Measurements from ENCODE around the gene TOPORS. TPM values are rescaled to one million over a fixed set of nuclear protein-coding genes. Genes with fewer than 3 reads are reported as not detected.

Gene TOPORS
- total RNA-seq, 2 donors from 2014 or later, result 11.9 to 17.4 TPM

DNA sequence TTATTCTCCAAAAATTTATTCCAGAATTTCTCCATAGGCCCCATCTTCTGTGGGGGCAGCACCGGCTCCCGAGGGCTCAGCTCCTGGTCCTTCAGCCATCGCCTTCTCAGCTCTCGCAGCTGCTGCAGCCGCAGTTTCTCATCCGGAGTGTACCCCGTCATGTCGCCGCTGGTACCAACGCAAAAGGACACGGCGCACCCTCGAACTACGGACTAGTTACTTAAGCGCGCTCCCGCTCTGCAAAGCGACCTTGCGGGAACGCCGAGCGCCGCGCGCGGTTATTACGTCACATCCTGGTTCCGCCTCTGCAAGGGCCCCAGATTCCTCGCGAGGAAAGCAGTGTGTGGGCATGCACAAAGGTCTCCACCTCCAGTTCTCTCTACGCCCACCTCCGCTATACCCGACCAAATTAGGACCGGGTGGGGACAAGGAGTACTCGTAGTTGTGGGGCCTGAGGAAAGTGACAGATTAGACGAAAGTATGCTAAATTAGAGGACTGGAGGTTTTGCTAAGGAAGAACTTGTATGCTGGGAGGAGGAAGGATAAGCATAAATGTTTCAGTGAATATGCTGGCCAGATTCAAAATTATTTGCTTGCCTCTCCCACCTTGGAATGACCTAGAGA is 20.6 kb upstream of the TOPORS start, which contains the start of gene NDUFB6:
NDUFB6 (minus strand) TSS at position 260 of the 624 bp plus-strand sequence; CDS start at position 161, 99 bp downstream.
- Histone ChIP-seq H3K4me1 (peaks cover 9% of the 10 kb centered on the region), H3K27ac (peak within 1 kb of the TSS; percentile 97), H3K36me3 (no peaks in the 10 kb centered on the region), H3K27me3 (no peaks in the 10 kb centered on the region), H3K9me3 (no peaks in the 10 kb centered on the region), H3K4me3 (peak within 1 kb of the TSS; percentile 76), H3K9ac (ENCODE audit: low read depth in 2 of 2, low read length in 2 of 2) (peak within 1 kb of the TSS; percentile 76 to 98)
- TF ChIP-seq, protein P1, sequence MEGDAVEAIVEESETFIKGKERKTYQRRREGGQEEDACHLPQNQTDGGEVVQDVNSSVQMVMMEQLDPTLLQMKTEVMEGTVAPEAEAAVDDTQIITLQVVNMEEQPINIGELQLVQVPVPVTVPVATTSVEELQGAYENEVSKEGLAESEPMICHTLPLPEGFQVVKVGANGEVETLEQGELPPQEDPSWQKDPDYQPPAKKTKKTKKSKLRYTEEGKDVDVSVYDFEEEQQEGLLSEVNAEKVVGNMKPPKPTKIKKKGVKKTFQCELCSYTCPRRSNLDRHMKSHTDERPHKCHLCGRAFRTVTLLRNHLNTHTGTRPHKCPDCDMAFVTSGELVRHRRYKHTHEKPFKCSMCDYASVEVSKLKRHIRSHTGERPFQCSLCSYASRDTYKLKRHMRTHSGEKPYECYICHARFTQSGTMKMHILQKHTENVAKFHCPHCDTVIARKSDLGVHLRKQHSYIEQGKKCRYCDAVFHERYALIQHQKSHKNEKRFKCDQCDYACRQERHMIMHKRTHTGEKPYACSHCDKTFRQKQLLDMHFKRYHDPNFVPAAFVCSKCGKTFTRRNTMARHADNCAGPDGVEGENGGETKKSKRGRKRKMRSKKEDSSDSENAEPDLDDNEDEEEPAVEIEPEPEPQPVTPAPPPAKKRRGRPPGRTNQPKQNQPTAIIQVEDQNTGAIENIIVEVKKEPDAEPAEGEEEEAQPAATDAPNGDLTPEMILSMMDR (IDR thresholded peaks at IDR 0.05), result no peak
- DNase-seq, result peak; percentile 97
- intact Hi-C loops (cut with DNase I), result loop anchor here (2.0 to 10.0 kb wide), 3 partner anchors 48 to 190 kb away; partner anchors contain the start of gene RIGI

DNA sequence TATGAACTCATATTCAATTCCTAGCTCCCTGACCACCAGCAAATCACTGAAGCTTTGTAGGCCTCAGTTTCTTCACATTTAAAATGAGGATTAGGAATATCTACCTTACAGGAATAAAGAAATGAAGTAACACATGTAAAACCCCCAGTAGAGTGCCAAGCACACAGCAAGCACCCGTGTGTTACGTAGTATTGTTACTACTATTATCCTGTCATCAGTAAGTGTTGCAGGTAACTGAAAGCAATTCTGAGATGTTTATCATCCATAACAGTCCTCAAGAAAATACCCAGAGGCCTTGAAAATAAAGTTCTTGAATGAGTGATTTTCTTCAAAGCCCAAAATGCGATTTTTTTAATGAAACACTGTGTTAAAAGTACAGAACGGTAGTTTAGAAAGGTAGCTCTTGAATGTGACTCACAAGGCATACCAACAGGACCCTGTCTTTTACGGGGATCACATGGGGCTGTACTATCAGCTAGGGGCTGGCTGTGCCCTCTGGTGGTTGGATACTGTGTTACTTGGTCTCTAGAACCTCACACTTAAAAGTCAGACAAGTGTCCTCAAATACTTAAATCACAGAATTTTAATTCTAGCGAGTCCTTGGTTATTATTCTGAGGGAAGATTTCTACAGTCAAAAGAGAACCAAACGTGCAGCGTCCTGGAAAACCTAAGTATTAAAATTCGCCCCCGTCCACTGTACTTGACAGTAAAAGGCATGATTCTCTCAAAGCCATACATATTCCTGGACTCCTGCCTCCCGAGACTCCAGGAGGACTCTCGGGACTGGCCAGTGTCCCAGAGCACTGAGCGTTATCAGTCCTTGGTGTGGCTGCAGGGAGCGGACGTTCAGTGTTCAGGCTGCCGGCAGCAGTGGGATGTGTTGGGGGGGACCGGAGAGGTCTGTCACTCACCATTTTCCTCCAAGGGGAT is 19.8 kb upstream of the TOPORS start:
- peak overlapping the region; percentile 76 to 98 for H3K9ac ChIP-seq (ENCODE audit: low read depth in 2 of 2, low read length in 2 of 2)
- no peaks in the 10 kb centered on the region for H3K27me3 ChIP-seq
- H3K4me3 ChIP-seq, result peak overlapping the region; percentile 76
- intact Hi-C loops (cut with DNase I), result loop anchor here (2.0 to 10.0 kb wide), 3 partner anchors 47 to 189 kb away; partner anchors contain the start of gene RIGI
- H3K27ac ChIP-seq, result peak overlapping the region; percentile 97
- TF ChIP-seq, protein P1 (IDR thresholded peaks at IDR 0.05), result peak; percentile 67
- no peaks in the 10 kb centered on the region for H3K36me3 ChIP-seq
- DNase-seq, result peak; percentile 80
- H3K9me3 ChIP-seq, result no peaks in the 10 kb centered on the region
- peaks cover 9% of the 10 kb centered on the region for H3K4me1 ChIP-seq

DNA sequence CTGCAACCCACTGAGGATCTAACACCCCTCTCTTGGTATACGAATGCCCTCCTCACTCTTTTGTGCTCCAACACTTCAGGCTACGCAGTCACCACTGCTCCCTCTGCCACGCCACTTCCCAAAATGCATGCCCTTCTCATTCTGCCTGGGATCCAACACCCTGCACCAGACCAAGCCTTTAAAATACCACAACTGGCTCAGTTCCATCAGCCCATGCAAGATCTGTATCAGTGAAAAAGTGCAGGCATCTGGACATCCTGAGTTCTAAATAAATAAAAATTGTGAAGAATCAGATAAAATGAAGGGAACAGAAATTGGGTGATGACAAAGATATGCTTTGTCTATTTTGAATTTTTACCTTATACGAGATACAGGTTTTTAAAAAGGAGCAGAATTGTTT is 17.9 kb upstream of the TOPORS start:
- no peaks in the 10 kb centered on the region for H3K9me3 ChIP-seq
- intact Hi-C loops (cut with DNase I), result loop anchor here (5.0 to 10.0 kb wide), 2 partner anchors 45 to 138 kb away; partner anchors contain the start of gene RIGI
- no peak overlapping the region for H3K4me3 ChIP-seq
- H3K9ac ChIP-seq (ENCODE audit: low read depth in 2 of 2, low read length in 2 of 2), result no peak overlapping the region
- DNase-seq, result no peak
- no peaks in the 10 kb centered on the region for H3K27me3 ChIP-seq
- TF ChIP-seq, protein P1 (IDR thresholded peaks at IDR 0.05), result no peak
- peaks cover 9% of the 10 kb centered on the region for H3K4me1 ChIP-seq
- H3K27ac ChIP-seq, result no peak overlapping the region
- H3K36me3 ChIP-seq, result no peaks in the 10 kb centered on the region

DNA sequence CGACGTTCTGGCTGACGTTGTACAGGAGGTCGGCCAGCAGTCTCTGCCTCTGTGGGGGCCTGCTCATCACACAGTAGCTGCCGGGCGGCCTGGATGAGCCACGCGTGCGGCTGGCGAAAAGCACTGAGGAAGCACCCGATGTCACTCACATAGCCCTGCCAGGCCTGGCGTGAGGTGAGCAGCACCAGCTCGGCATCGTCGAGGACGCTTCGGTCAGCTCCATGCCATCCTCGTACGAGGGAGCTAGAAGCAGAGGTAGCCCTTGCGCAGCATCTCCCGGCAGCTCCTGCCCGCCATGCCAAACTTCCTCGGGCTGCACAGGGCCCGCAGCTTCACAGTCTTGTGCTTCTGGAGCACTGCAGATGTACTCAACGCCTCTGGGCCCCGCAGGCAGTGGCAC is 14.4 kb upstream of the TOPORS start:
- intact Hi-C loops (cut with DNase I), result no loop called here
- Histone ChIP-seq H3K9ac (ENCODE audit: low read depth in 2 of 2, low read length in 2 of 2) (no peak overlapping the region), H3K36me3 (no peaks in the 10 kb centered on the region), H3K4me1 (peaks cover 4% of the 10 kb centered on the region), H3K27me3 (no peaks in the 10 kb centered on the region), H3K4me3 (no peak overlapping the region), H3K9me3 (no peaks in the 10 kb centered on the region), H3K27ac (no peak overlapping the region)
- TF ChIP-seq, protein P1 (IDR thresholded peaks at IDR 0.05), result no peak
- no peak for DNase-seq

DNA sequence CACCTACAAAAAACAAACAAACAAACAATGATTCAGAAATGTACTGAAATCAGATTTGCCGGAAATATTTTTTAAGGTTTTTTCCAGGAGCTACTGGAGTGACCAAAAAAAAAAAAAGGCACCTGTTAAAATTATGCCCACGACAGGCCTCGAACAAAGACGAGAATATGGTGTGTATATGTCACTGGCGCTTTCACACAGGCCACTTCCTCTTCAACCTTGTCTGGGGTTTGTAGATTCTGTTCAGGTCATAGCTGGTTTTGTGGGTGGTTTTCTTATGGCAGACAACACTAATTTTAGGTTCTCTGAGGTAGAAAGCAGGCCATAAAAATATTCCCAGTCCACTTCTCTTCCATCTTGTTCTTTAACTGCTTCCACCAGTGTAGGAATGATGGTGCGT is 13.6 kb upstream of the TOPORS start:
- Histone ChIP-seq H3K27me3 (no peaks in the 10 kb centered on the region), H3K9me3 (no peaks in the 10 kb centered on the region), H3K4me1 (no peaks in the 10 kb centered on the region), H3K4me3 (no peak overlapping the region), H3K9ac (ENCODE audit: low read depth in 2 of 2, low read length in 2 of 2) (no peak overlapping the region), H3K27ac (no peak overlapping the region), H3K36me3 (no peaks in the 10 kb centered on the region)
- TF ChIP-seq, protein P1 (IDR thresholded peaks at IDR 0.05), result no peak
- intact Hi-C loops (cut with DNase I), result no loop called here
- DNase-seq, result no peak

All from colonic mucosa (tissue), 4 donors.